GM19452 (cell line): ENCODE measurements around the gene PRDM10.
"Not testable (repeated sequence)": the region's sequence is repeated elsewhere in the genome, so short reads cannot be mapped to it uniquely, and the experiment has no call there.

Experiments
- ATAC-seq: cut with Tn5 transposase; IDR thresholded peaks from one replicate; pipeline ENCODE4 v1.9.1; 2021; ENCODE audit not compliant: unreplicated experiment

PRDM10 gene

DNA sequence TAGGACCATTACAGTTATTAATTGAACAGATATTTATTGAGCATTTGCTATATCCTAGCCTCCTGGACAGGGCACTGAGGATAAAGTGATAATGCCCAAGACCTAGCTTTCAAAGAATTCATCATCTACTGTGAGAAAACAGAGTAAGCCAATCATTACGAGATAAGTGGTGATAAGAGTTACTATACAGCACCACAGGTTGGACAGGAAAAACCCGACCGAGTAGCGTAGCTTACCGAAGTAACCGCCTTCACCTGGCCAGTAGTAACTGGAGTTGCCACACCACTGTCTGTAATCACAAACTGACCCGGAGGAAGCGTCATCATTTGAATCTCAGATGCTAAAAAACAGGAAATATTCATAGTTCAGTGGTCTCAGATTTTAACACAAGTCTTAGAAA is 97.2 kb downstream of the PRDM10 start:
- no peak for ATAC-seq

DNA sequence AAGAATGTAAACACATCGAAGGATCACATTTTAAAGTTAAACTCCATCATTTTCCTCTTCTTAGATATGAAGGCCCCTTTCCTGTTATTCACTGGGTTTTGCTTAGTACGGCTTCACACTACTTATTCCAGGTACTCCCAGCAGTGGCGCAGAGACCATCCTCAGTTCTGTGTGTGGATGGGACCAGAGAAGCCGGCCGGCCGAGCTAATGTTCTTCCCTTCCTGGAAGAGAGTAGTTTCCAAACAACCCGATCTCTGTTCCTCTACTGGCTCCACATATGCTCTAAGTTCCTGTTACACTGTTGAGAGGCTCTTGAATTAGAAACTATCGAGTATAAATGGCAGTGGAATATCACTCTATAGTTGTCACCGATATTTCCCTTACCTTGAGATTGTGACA is 106.6 kb downstream of the PRDM10 start:
- no peak for ATAC-seq

DNA sequence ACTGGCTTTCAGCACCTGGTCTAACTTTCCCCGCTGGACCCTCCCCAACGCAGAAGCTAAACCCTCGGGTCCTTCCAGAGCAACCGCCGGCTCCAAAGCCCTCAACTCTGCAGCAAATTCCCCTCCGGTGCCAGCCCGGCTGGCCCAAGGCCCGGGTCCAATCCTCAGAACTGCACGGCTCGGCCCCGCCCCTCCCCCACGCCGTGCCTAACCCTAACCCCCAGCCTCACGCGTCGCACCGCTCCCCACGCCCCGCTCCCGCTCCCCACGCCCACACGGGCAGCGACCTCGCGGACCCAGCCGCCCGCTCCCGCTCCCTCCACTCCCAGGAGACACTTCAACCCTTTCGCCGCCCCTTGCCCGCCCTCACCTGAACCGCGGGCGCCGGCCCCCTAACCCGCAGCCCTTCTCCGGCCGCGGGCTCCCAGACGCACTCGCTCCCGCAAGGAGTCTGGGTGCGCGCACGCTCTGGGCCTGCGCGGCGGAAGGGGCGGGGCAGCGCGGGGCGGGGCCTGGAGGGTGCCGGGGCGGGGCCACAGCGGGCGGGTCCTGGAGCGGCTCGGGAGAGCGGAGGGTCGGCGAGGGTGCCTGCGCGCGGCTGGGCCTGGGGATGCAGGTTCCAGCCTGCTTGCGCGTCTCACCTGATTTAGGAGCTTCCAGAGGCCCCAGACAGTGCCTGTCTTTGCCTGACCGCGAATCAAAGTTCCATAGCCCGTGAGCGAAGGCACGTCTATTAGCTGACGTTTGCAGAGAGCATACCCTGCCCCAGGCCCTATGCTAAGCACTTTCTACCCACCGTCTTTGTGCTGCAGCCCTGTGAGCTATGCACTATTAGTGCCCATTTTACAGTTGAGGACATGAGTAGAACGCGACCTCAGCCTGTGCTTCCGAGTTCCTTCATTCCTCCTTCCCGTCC is 107.3 kb downstream of the PRDM10 start, which contains the start of gene NFRKB:
Gene NFRKB (minus strand): TSS at position 453 of the 916 bp plus-strand sequence. CDS start 2,729 bp downstream, outside the sequence.
- ATAC-seq, result peak; percentile 95

DNA sequence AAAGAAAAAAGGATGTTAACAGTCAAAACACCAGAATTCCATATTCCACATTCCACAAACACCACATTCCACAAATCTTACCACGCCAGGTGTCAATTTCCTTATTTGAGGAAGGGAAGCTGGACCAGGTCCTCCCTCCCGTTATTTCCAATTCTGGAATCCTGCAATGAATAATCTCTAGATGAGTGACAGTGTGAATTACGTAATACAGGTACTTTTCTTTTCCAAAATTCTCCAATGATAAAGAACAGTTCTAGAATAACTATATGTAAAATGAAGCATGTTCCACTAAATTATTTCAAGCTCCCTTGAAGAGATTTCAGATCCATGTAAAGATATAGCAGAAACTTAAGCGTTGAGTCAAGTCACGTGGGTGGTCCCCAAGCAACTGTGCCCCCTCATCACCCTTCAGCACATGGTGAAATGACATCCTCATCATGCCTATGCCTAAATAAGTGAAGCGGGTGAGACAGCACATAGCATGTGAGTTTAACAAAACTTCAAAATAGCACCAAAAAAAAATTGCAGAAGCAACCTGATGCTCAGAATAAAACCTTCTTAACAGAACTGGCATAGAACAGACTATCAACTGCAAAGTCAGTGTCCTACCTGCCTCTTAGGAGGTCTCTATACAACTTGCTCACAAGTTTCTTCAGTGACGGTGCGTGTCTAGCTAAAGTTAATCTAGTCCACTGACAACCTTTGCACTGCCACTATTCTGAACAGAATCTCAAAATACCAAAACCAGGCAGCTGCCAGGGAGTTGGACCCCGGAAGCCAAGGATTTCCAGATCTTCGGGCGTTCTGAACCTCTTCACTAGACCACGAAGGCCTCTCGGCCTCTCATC is 108.1 kb downstream of the PRDM10 start:
- ATAC-seq, result peak; percentile 6

DNA sequence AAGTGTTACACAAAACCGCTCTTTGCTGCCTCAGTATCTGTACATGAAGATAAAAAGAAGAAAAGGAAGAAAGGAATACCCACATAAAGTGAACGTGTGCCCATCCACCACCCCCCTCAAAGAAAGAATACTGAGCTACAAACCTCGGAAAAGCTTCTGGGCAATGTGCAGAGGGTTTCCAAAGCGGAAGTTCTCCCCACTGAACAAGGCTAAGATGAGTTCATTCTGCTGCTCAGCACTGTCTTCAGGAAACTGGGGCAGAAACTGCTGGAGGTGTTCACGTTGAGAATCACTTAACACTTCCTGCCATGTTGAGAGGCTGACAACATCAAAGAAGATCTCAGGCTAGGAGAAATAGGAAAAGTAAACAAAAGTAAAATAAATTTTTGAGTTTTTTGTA is 114.2 kb downstream of the PRDM10 start:
- no peak for ATAC-seq

- no peak for ATAC-seq
Measured at GRCh38 chr11:129885381-129885780, 117.3 kb downstream of the PRDM10 start.

GRCh38 chr11:129884581-129884980 is 118.1 kb downstream of the PRDM10 start:
- no peak for ATAC-seq

DNA sequence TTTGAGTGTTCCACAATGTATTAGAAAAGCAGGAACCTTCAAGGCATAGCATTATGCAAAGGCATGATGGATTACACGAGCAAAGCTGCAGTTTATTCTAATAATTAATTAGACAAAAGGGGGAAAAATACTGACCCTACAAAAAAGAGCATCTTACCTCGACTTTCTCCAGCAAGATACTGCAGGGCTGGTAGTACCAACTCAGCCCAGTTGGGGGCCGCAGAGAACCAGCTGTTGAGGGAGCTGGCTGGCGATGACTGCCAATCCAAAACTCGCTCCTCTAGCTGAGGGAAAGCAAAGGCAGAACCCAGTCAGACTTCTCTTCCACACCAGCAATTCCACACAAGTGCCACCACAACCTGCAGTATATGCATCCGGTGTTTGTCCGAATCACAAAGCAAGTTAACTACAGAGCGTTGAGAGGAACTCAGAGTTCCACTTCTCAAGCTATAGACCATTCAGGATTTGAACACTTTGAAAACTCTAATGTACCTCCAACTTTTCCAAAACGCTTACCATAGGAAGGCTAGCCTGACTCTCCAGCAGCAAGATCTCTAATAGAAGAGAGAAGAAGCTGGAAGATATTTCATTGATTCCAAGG is 121.0 kb downstream of the PRDM10 start:
- no peak for ATAC-seq

GRCh38 chr11:129880311-129880710 is 122.3 kb downstream of the PRDM10 start:
- no peak for ATAC-seq

DNA sequence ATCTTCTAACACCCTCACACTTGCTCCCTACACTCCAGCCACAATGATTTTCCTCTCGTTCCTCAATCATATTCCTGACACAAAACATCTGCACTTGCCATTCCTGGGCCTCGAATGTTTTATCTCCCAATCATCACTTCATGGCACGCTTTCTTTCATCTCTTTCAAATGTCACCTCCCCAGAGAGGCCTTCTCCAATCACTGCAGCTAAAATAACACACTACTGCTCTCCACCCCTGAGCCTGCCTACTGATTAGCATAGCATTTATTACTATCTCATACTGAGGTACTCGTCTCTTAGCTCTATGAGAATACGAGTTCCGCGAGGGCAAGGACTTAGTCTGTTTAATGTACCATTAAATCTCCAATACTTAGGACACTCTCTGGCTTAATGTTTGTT is 130.7 kb downstream of the PRDM10 start:
- ATAC-seq, result no peak

- ATAC-seq, result not testable (repeated sequence)
Measured at GRCh38 chr11:129868626-129869025, 134.0 kb downstream of the PRDM10 start.

- ATAC-seq, result no peak
Measured at GRCh38 chr11:129866311-129866710, 136.3 kb downstream of the PRDM10 start.

DNA sequence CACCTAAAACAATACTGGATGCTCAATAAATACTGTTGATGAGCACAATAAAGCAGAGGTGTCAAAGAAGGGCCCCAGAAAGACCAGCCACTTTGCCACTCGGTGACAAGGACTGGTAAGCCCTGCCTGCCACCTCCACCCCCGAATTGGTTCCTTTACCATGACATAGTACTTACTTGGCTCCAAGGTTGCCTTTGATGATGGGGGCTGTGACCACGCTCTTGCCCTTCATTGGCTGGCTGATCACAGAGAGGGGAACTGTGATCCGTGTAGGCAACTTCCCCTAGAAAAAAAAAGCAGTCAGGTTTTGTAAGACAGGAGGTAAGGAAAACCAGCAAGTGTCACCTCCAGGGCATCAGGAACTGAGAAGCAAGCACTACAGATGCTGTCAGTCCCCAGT is 136.9 kb downstream of the PRDM10 start:
- no peak for ATAC-seq

GRCh38 chr11:129864811-129865210 is 137.8 kb downstream of the PRDM10 start:
- no peak for ATAC-seq

DNA sequence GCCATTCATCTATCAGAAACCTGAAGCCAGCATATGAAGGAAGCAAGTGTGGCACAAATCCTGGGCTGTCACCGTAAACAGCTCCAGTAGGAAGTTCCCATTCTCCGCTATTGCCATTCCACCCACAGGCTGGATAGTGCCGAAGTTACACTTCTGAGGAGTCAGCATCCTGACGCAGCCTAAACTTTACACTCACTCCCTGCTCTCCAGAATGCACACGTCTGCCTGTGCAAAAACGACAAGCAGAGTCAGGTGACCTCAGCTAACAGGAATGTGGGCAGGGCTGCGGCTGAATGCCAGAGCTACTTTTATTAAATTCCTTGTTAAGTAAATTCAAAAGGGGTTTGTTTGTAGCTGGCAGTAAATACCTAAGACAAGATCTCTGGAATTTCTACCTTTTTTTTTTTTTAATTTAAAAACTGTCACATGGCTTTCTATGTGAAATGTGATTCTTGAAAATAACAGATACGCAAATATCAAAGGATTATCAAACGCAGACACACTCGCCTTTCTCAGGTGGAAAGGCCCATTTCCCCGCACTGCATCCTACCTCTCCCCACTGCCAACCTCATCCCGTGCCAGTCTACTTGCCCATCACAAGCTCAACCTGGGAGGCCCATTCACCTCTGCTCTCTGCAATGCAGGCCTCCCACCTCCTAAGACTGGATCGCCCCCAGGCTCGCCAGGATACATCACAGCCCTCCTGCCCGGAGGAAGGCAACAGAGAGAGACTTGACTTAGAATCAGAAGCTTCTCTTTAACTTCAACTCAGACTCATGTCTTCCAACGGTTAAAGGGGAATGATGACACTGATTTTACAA is 140.7 kb downstream of the PRDM10 start:
- no peak for ATAC-seq

GRCh38 chr11:129856036-129856435 is 146.6 kb downstream of the PRDM10 start:
- no peak for ATAC-seq

DNA sequence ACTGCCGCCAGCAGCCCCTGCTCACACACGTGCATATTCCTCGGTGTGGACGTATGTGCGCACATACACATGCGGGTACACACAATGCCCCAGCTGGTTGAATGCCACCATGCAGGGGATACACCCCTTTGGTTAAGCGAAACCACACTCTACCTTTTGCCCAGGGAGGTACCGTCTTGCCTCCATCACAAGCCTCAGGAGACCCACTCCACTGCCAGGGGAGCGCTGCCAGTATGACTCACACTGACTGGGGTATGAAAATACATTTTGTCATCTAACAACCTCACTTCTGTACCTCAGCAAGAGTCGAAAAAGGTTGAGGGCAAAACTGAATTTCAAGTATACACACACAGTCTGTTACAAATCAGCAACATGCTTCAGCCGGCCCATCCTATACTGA is 147.5 kb downstream of the PRDM10 start:
- no peak for ATAC-seq

- ATAC-seq, result no peak
Measured at GRCh38 chr11:129854232-129854805, 148.3 kb downstream of the PRDM10 start.

- no peak for ATAC-seq
Measured at GRCh38 chr11:129853518-129854231, 149.0 kb downstream of the PRDM10 start.
